Neural progenitor cell (in vitro differentiated cells): ENCODE results near the gene NR2C2AP. TPM values are rescaled to one million over a fixed set of nuclear protein-coding genes. Genes with fewer than 3 reads are reported as not detected.
A peak's percentile ranks its signal among the peaks of the same experiment; 100 is the strongest.

ENCODE experiments used
- DNase-seq: peaks from one replicate; pipeline ENCODE4 v3.0.0-alpha.2; 2016; ENCODE audit warnings: low spot score
- H2AFZ ChIP-seq: fragments of 200-600 bp; sonication (generic); replicated peaks from 2 replicates; pipeline ENCODE4 v1.6.1; 2016; ENCODE audit warnings: antibody characterized with exemption
- H3F3A ChIP-seq: fragments of 200-600 bp; sonication (generic); 2 replicates; pipeline ENCODE4 v1.6.1; 2016; ENCODE audit warnings: antibody characterized with exemption, low read depth
- H3K27ac ChIP-seq: fragments of 200-600 bp; sonication (generic); 2 replicates; pipeline ENCODE4 v1.5.1; 2016; ENCODE audit warnings: mild to moderate bottlenecking
- H3K27me3 ChIP-seq: fragments of 200-600 bp; sonication (generic); 2 replicates; pipeline ENCODE4 v1.6.1; 2016; ENCODE audit warnings: mild to moderate bottlenecking, moderate library complexity
- H3K36me3 ChIP-seq: fragments of 200-600 bp; sonication (generic); 2 replicates; pipeline ENCODE4 v1.5.1; 2016
- H3K4me1 ChIP-seq: fragments of 200-600 bp; sonication (generic); 2 replicates; pipeline ENCODE4 v1.6.1; 2016; ENCODE audit warnings: mixed run types
- H3K4me2 ChIP-seq: fragments of 200-600 bp; sonication (generic); 2 replicates; pipeline ENCODE4 v1.6.1; 2016
- H3K4me3 ChIP-seq: fragments of 200-600 bp; sonication (generic); 2 replicates; pipeline ENCODE4 v1.5.1; 2016
- H3K79me2 ChIP-seq: fragments of 200-600 bp; sonication (generic); 2 replicates; pipeline ENCODE4 v1.6.1; 2016; ENCODE audit warnings: low read depth
- H3K9ac ChIP-seq: fragments of 200-600 bp; sonication (generic); 2 replicates; pipeline ENCODE4 v1.6.1; 2016
- H3K9me3 ChIP-seq: fragments of 200-600 bp; sonication (generic); 2 replicates; pipeline ENCODE4 v1.5.1; 2016; ENCODE audit warnings: low read depth
- H4K20me1 ChIP-seq: fragments of 200-600 bp; sonication (generic); 2 replicates; pipeline ENCODE4 v1.6.1; 2016; ENCODE audit warnings: low read depth
- H3K27ac Mint-ChIP-seq: 3 replicates; pipeline ENCODE4 v1.8.0; 2021; ENCODE audit warnings: mixed read lengths
- H3K27me3 Mint-ChIP-seq: 2 replicates; pipeline ENCODE4 v1.8.0; 2022; ENCODE audit warnings: low read depth, mild to moderate bottlenecking, inconsistent platforms, moderate library complexity, mixed read lengths; ENCODE audit not compliant: insufficient read depth
- H3K36me3 Mint-ChIP-seq: 3 replicates; pipeline ENCODE4 v1.8.0; 2021; ENCODE audit warnings: mixed read lengths
- H3K4me1 Mint-ChIP-seq: 3 replicates; pipeline ENCODE4 v1.8.0; 2021; ENCODE audit warnings: mixed read lengths
- H3K4me3 Mint-ChIP-seq: 3 replicates; pipeline ENCODE4 v1.8.0; 2021; ENCODE audit warnings: mild to moderate bottlenecking, moderate library complexity, mixed read lengths
- H3K9me3 Mint-ChIP-seq: 3 replicates; pipeline ENCODE4 v1.8.0; 2020; ENCODE audit warnings: mixed read lengths
- CTCF ChIP-seq: fragments of 200-600 bp; sonication (generic); IDR thresholded peaks from 2 replicates; pipeline ENCODE4 v1.5.1; 2017; ENCODE audit warnings: antibody characterized with exemption, mild to moderate bottlenecking
- EZH2 ChIP-seq: fragments of 200-600 bp; sonication (generic); IDR thresholded peaks from 2 replicates; pipeline ENCODE4 v1.6.1; 2017; ENCODE audit warnings: antibody characterized with exemption, mild to moderate bottlenecking, moderate library complexity
- EZH2phosphoT487 ChIP-seq: fragments of 200-600 bp; sonication (generic); IDR thresholded peaks from 2 replicates; pipeline ENCODE4 v1.6.1; 2017; ENCODE audit warnings: antibody characterized with exemption
- total RNA-seq: library from RNA; depleted of rRNA; stranded (reverse); fragments of >200 nt; gene quantifications from 2 replicates; pipeline ENCODE4 v1.2.3, GENCODE V29; 2015; ENCODE audit warnings: low replicate concordance

The NR2C2AP gene, protein sequence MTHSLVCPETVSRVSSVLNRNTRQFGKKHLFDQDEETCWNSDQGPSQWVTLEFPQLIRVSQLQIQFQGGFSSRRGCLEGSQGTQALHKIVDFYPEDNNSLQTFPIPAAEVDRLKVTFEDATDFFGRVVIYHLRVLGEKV
- total RNA-seq, result 7.6 and 9.6 TPM in 2 replicates

DNA sequence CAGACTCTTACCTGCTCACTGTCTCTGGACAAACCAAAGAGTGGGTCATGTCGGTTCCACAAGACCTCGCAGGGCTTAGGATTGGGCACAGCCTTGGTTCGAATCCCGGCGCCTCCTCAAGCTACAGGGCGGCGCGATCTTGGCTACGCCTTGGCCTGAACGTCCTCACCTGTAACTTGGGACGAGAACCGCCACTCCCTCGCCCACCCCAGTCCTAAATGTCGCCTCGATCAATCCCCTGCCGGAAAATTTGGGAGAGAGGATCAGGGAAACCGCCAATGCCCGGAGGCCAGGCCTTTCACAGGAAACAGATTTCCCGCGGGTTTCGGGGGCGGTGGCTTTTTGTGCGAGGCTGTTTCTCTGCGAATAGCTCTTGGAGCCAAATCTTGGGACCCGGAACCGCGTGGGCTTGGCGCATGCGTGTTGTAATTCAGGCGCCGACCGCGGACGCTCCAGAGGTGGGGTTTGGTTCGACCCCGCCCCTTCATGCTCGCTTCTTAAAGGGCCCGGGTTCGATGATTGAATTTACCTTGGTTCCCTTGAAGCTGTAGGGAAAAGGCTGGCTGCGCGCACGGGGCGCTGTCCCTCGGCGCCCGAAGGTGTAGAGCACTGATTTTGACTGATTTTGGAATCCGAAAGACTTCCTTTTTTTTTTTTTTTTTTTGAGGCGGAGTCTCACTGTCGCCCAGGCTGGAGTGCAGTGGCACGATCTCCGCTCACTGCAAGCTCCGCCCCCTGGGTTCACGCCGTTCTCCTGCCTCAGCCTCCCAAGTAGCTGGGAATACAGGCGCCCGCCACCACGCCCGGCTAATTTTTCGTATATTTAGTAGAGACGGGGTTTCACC, at the start of gene NR2C2AP:
Gene NR2C2AP, minus strand, starts transcription at position 403 of the 845 bp plus-strand sequence. Its CDS starts 354 bp downstream, at position 49.
- TF ChIP-seq EZH2 (no peak), CTCF (no peak), EZH2phosphoT487 (no peak)
- peak; percentile 85 for DNase-seq
- peaks cover 10% of the 10 kb centered on the region for H3K36me3 Mint-ChIP-seq
- H3K9me3 Mint-ChIP-seq, result peaks cover 3% of the 10 kb centered on the region
- Histone ChIP-seq H3K79me2 (no peaks in the 10 kb centered on the region), H2AFZ (peak within 1 kb of the TSS; percentile 73), H3K36me3 (no peaks in the 10 kb centered on the region), H3K4me1 (peaks cover 4% of the 10 kb centered on the region), H3K27ac (no peak within 1 kb of the TSS), H3K4me2 (peak within 1 kb of the TSS; percentile 83), H3F3A (peaks cover 26% of the 10 kb centered on the region), H3K9me3 (no peaks in the 10 kb centered on the region), H4K20me1 (peaks cover 4% of the 10 kb centered on the region), H3K4me3 (peak within 1 kb of the TSS; percentile 60), H3K27me3 (peaks cover 45% of the 10 kb centered on the region), H3K9ac (peak within 1 kb of the TSS; percentile 47)
- peaks cover 21% of the 10 kb centered on the region for H3K4me1 Mint-ChIP-seq
- H3K4me3 Mint-ChIP-seq, result peak within 1 kb of the TSS; percentile 90
- H3K27ac Mint-ChIP-seq, result peak within 1 kb of the TSS; percentile 25
- peaks cover 18% of the 10 kb centered on the region for H3K27me3 Mint-ChIP-seq

- Histone ChIP-seq H3K79me2 (no peaks in the 10 kb centered on the region), H3K4me2 (no peak overlapping the region), H3K9me3 (no peaks in the 10 kb centered on the region), H3K36me3 (no peaks in the 10 kb centered on the region), H3K9ac (no peak overlapping the region), H4K20me1 (no peaks in the 10 kb centered on the region), H3K27me3 (peaks cover 55% of the 10 kb centered on the region), H3K4me1 (no peaks in the 10 kb centered on the region), H2AFZ (no peak overlapping the region), H3F3A (no peaks in the 10 kb centered on the region), H3K27ac (no peak overlapping the region), H3K4me3 (no peak overlapping the region)
- DNase-seq, result no peak
- H3K27me3 Mint-ChIP-seq, result peaks cover 17% of the 10 kb centered on the region
- H3K27ac Mint-ChIP-seq, result no peak overlapping the region
- no peak overlapping the region for H3K4me3 Mint-ChIP-seq
- no peaks in the 10 kb centered on the region for H3K9me3 Mint-ChIP-seq
- H3K4me1 Mint-ChIP-seq, result no peaks in the 10 kb centered on the region
- TF ChIP-seq CTCF (no peak), EZH2phosphoT487 (no peak), EZH2 (no peak)
- no peaks in the 10 kb centered on the region for H3K36me3 Mint-ChIP-seq
Measured at GRCh38 chr19:19250196-19250801, 47.1 kb upstream of the NR2C2AP start.

GRCh38 chr19:19240476-19240875, 37.3 kb upstream of the NR2C2AP start:
- Mint-ChIP-seq H3K9me3 (peaks cover 9% of the 10 kb centered on the region), H3K27me3 (peaks cover 6% of the 10 kb centered on the region), H3K4me3 (no peak overlapping the region), H3K4me1 (no peaks in the 10 kb centered on the region), H3K27ac (peak overlapping the region; percentile 63), H3K36me3 (peaks cover 3% of the 10 kb centered on the region)
- no peaks in the 10 kb centered on the region for H3K27me3 ChIP-seq
- TF ChIP-seq EZH2phosphoT487 (no peak), EZH2 (no peak), CTCF (no peak)
- no peaks in the 10 kb centered on the region for H3K79me2 ChIP-seq
- no peaks in the 10 kb centered on the region for H3F3A ChIP-seq
- no peaks in the 10 kb centered on the region for H3K4me1 ChIP-seq
- no peak overlapping the region for H3K4me3 ChIP-seq
- no peaks in the 10 kb centered on the region for H3K9me3 ChIP-seq
- H3K4me2 ChIP-seq, result no peak overlapping the region
- no peak for DNase-seq
- no peak overlapping the region for H3K9ac ChIP-seq
- H3K27ac ChIP-seq, result no peak overlapping the region
- no peaks in the 10 kb centered on the region for H4K20me1 ChIP-seq
- H3K36me3 ChIP-seq, result no peaks in the 10 kb centered on the region
- H2AFZ ChIP-seq, result no peak overlapping the region
